T follicular helper cell (primary cell): ENCODE measurements around the gene GOLGA2.
A peak's percentile ranks its signal among the peaks of the same experiment; 100 is the strongest.

Experiments used
- DNase-seq: peaks from one replicate; pipeline ENCODE4 v3.0.0-alpha.2; 2020; ENCODE audit warnings: low read depth

Gene GOLGA2

GRCh38 chr9:128257907-128258306 lies 17.9 kb downstream of the GOLGA2 start:
- DNase-seq, result no peak

DNA sequence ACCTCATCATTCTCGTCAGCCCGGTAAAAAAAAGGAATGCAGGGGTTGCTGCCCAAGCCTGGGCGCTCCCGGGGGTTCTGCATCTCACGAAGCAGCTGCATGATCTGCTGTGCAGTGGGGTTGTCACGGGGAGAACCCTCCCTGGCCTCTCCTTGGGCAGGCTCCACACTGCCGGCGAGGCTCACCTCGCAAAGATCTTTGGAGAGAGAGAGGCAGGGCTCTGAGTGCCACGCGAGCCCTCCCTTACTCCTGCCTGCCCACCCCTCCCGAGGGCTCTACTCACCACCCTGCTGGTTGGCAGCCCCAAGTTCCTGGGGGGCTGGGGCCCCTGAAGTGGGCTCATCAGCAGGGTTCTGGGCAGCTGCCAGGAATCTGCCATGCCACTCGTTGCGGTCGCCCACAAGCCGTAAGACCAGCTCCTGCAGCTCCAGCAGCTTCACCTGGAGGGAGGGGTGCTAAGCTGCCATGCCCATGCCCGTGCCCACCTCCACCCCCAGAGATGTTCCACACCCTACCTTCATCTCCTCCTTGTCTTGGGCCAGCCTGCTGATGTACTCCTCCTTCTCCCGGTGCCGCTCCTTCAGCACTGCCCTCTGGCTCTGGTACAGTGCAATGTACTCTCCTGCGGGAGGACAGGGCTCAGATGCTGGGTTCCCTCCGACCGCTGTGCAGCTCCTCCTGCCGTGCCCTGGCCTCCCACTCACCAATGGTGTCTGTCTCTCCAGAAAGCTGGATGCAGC lies 18.6 kb downstream of the GOLGA2 start:
- DNase-seq, result no peak

- peak; percentile 24 for DNase-seq
These were observed 20.7 kb downstream of the GOLGA2 start for GRCh38 chr9:128254855-128255759.

GRCh38 chr9:128254362-128254761 lies 21.4 kb downstream of the GOLGA2 start:
- DNase-seq, result no peak

GRCh38 chr9:128253991-128254346 lies 21.8 kb downstream of the GOLGA2 start:
- DNase-seq, result no peak

DNA sequence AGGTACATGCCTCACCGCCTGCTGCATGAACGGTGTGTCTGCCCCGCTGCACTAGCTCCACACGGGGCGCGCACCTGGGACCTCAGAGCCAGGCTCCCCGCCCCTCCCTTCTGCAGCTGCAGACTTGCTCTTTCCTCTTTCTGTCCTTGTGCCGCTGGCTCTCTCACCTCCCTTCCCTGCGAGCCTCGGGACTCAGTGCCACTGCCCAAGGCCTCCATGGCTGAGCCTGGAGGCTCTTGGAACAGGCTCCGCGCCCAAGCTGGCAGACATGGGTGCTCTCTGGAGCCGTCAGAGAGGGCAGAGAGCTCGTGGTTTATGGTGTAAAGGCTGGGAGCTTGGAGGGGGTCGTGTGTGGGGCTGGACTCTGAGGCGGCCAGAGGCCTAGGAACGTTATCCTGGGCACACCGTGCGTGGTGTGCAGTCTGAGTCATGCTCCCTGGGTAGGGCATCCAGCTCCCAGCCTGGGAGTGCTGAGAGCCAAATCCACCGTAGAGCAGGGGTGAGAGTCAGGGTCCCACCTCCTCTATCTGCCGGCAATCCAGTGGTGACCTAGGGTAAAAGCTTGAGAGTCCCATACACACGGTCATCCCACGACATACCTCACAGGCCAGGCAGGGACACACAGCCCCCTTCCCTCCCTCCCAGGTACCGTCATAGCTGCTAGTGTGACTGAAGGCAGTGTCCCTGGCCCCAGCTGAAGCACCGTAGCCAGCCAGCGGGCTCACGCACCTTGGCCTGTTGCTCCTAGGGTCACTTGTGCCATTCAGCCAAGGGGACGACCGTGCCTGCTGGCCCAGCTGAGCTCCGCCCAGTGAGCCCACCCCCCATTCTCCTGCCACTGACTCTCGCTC lies 22.4 kb downstream of the GOLGA2 start:
- DNase-seq, result no peak

DNA sequence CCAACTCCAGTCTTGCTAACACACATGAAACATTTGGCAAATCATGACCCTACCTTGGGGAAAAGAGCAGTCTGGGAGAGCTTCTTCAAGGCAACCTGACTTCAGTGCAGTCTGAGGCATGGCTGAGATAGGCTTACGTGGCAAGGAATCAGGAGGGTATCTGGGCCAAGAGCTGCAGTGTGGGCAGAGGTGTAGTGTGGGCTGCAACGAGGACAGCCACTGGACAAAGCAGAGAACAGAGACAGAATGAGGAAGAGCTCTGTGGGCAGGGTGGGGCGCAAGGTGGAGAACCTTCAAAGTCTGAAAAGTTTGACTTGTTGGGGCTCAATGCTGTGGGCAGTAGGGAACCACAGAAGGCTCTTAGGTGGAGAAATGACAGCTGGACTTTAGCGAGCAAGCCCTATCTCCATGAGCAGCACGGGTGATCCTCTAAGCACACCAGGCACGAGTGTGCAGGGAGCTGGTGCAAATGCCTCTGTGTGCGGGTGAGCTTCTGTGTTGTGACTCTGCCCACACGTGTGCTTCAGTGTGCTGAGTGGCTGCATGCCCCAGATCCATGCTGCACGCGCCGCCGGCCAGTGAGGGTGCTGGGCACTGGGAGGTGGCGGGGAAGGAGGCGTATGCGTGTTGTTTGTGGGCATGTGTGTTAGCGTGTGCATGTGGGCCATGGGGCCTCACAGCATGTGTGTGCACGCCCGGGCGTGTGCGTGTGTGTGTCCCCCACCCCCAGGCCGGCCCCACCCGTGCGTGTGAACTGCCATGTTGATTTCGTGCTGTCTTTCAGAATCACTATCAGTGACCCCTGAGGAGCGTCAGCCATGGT lies 23.3 kb downstream of the GOLGA2 start:
- DNase-seq, result no peak

DNA sequence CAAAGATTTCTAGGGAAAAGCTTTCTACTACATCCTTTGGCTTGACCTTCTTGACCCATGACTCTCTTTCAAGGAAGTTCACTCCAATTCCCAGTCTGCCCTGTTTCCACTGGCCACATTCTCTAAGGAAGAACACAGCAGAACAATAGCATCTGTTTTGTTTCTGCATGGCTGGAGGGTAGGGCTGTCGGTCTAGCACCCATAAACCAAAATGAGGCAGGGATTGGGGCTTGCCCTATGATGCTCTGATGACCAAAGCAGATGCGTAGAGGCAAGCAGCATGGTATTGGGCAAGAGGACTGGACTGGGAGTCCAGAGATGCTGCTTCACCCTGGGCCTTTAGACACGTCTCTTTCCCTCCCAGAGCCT lies 24.1 kb downstream of the GOLGA2 start:
- no peak for DNase-seq

DNA sequence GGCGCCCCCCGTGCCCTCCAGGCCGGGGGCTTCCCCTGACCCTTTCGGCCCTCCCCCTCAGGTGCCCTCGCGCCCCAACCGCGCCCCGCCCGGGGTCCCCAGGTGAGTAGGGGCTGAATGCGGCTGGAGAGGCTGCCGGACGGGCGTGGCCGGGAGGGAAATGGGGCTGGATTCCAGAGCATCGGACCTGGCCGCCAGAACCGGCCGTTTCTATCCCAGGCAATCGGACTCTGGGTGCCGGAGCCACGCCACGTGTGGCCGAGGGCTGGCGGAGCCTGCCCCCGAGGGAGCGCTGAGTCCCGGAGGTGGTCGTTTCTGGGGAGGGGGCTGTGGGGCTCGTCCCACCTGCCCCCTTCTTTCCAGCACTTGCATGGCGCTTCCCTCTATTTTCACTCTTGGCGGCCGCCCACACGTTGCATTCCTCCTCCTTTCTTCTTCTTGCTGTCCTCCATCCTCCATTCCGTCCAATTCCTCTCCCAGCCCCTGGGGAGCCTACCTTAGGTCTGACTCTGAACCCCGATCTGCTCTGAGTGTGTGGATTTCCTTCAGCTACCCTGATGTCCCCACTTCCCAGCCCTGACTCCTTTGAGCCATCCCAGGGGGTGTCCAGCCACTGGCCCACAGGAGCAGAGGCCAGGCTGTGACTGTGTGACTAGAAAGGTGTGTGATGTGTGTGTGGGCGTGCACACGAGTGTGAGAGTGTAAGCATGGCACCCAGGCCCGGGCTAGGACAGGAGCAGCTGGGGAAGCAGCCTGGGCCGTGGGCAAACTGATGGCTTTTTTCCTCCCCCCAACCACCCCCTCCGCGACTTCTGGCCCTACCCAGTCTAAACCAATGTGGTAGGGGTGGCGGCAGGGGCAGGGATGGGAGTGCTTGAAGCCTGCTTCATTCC lies 24.7 kb downstream of the GOLGA2 start:
- no peak for DNase-seq

DNA sequence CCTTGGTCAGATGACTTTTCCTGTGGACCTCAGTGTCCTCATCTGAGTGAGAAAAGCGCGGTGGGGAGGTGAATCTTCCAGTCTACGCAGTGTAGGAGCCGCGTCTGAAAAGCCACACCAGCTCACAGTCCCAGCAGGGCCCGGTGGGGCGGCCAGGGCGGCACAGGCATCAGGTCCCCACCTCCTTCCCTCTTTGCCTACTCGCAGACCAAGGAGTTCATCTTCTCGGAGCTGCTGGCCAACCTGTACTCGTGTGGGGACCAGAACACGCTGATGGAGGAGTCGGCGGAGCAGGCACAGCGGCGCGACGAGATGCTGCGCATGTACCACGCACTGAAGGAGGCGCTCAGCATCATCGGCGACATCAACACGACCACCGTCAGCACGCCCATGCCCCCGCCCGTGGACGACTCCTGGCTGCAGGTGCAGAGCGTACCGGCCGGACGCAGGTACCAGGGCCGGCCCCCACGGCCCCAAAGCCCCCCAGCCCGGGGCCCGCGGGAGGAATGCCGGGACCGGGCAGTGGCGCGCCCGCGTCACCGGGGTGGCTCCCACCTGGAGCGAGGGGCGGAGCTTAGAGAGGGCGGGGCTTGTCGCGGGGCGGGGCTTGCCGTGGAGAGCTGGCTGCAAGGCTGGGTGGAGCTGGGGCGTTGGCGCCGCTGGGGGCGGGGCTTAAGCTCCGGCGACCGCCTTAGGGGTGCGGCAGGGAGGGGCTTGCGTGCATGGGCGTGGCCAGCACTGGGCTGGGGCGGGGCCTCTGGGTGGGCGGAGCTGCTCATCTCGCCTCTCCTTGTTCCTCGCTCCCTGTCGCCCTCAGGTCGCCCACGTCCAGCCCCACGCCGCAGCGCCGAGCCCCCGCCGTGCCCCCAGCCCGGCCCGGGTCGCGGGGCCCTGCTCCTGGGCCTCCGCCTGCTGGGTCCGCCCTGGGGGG lies 25.6 kb downstream of the GOLGA2 start:
- DNase-seq, result peak; percentile 98

DNA sequence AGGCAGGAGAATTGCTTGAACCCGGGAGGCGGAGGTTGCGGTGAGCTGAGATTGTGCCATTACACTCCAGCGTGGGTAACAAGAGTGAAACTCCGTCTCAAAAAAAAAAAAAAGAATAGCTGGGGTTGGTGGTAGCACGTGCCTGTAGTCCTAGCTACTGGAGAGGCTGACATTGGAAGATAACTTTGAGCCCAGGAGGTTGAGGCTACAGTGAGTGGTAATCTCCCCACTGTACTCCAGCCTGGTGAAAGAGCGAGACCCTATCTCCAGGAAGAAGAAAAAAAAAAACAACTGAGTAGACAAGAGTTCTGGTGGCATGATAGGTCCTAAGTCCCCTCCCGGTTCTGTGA lies 26.3 kb downstream of the GOLGA2 start:
- no peak for DNase-seq

DNA sequence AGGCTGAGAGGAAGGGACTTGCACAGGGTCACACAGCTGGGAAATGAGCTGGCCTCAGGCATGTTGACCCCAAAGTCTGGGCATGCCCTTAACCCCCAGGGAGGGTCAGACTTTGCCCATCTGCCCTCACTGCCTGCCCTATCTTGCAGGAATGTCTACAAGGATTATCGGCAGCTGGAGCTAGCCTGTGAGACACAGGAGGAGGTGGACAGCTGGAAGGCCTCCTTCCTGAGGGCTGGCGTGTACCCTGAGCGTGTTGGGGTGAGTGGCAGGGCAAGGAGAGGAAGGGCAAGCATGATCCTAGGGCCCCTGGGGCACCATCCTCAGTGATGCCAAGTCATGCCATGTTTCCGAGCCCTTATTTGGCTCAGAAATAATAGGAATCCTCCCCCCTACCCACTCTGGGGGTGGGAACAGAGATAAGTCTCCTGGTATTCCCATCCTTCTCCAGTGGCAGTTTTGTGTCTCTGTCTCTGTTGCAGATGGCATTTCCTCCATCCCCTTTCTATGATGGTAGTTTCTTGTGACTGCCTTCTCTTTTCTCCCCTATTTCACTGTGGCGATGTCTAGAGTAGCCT lies 28.5 kb downstream of the GOLGA2 start:
- DNase-seq, result no peak

GRCh38 chr9:128246471-128246870 lies 29.3 kb downstream of the GOLGA2 start:
- no peak for DNase-seq

- no peak for DNase-seq
These were observed 30.2 kb downstream of the GOLGA2 start for GRCh38 chr9:128245421-128246151.

DNA sequence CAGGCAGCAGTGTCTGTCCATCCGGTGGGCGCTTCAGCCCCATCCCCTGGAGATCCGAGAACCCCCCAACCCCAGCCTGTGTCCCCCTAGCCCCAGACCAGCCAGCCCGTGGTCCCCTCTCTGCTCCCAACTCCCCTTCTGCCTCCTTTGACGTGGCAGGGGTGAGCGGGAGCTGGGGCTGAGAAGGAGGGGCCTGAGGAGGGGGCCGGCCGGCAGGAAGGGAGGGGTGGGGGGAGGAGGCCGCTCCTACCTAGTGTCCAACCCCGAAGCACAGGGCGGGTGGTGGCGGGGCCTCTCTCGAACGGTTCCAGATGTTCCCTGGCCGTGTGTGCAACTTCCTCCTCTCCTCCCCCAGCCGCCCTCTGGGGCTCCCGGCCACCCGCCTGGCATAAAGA lies 31.0 kb downstream of the GOLGA2 start:
- DNase-seq, result no peak

DNA sequence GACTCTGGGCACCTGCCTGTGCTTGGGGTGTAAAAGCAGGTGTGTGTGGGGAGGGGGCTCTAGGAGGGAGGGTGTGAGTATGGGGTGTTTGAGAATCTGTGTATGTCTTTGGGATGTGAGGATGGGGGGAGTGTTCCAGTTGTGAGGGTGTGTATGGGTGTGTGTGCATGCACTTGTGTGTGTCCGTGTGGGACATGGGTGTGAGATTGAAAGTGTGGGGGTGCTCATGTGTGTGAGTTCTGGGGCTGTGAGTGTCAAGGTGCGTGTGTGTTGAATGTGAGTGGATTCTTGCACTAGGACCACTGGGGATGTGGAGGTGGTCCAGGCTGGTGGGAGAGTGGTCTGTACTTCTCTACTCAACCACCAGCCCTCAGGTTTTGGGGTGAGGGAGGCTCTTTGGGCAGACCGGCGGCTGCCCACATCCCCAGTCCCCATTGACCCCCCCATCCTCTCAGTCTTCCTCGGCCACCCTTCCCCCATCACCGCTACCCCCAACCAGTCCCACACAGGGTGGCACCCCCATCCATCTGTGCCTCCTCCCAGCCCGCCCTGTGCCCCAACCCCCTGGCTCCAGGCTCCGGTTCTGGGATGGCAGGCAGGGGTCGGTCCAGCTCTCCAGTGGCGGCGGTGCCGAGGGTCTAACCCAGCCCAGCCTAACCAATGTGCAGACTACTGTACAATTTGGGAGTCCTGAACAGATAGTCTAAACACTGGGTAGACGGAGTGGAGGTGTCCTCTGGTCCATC lies 31.5 kb downstream of the GOLGA2 start:
- DNase-seq, result no peak

DNA sequence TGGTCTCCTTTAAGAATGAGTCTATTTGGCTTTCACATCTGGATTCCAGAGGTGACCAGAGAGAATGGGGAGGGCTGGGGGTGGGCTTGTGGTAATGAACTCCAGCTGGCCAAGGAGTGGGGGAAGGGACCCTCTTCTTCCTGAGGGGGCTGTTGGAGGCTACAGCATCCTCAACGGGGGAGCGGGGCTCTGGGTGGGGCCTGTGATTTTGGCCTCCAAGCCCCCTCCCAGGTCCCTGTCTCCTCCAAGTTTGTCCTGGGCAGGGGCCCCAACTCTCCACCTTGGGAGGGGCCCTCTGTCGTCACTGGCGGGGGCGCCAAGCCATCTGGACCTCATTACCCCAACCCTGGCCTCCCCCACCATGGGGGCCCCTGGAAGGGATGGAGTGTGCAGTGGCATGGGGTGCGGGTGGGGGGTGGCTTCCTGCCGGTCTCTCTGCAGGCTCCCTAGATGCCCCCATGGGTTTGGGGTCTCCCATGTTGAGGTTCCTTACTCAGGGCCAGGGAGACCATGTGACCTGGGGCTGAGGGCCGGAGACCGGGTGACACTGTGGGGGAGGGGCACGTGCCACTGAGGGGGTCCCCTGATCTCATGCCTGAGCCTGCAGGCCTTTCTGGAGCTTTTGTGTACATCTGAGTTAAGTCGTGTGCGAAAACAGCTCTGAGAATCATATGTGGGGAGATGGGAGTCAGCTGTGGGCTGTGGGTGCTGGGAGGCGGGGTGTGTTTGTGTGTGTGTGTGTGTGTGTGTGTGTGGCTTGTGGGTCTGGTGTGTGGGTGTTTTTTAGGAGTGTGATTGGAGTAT lies 32.4 kb downstream of the GOLGA2 start:
- no peak for DNase-seq
